GM19035 (cell line): ENCODE results near the gene SGK1.

Experiments used
- ATAC-seq: cut with Tn5 transposase; IDR thresholded peaks from one replicate; pipeline ENCODE4 v1.9.1; 2021; ENCODE audit not compliant: unreplicated experiment

SGK1 gene

GRCh38 chr6:134138226-134138975 lies 179.5 kb downstream of the SGK1 start:
- no peak for ATAC-seq

- ATAC-seq: no peak
These were observed 183.3 kb downstream of the SGK1 start for GRCh38 chr6:134134654-134135053.

GRCh38 chr6:134132494-134133141 lies 185.3 kb downstream of the SGK1 start:
- ATAC-seq: no peak

- ATAC-seq: no peak
These were observed 186.3 kb downstream of the SGK1 start for GRCh38 chr6:134131530-134132139.

GRCh38 chr6:134128146-134128545 lies 189.8 kb downstream of the SGK1 start:
- no peak for ATAC-seq

GRCh38 chr6:134123666-134124208 lies 194.2 kb downstream of the SGK1 start:
- ATAC-seq: no peak

- no peak for ATAC-seq
These were observed 195.1 kb downstream of the SGK1 start for GRCh38 chr6:134122775-134123174.

- no peak for ATAC-seq
These were observed 198.4 kb downstream of the SGK1 start for GRCh38 chr6:134119486-134119885.
